HG03457 (cell line): ENCODE data around the gene OR2T10.
"Not testable (repeated sequence)": the region's sequence is repeated elsewhere in the genome, so short reads cannot be mapped to it uniquely, and the experiment has no call there.

Source experiments
- ATAC-seq: cut with Tn5 transposase; IDR thresholded peaks from one replicate; pipeline ENCODE4 v1.9.1; 2021; ENCODE audit warnings: moderate number of reproducible peaks; ENCODE audit not compliant: unreplicated experiment

The OR2T10 gene

GRCh38 chr1:248599396-248599795, 1.9 kb upstream of the OR2T10 start:
- ATAC-seq: no peak

- ATAC-seq: no peak
Measured at GRCh38 chr1:248596615-248597014, 885 bp downstream of the OR2T10 start.

GRCh38 chr1:248593226-248593625, 4.3 kb downstream of the OR2T10 start:
- ATAC-seq: no peak

- no peak for ATAC-seq
Measured at GRCh38 chr1:248592655-248593054, 4.8 kb downstream of the OR2T10 start.

DNA sequence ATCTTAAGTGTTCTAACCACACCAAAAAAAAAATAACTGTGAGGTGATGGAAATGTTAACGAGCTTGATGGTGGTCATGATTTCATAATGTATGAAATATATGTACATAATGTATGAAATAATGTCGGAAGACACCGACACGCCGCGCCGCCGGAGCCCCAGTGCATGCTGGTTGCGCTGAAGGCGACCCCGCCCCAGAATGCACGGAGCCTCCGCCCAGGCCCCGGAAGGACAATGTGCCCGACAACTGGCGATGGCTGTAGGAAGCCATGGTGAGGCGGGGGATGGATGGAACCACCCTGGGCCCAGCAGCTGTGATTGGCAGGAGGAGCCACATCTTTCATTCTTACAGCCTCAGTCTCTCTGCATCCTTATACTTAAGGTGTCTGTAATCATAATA, 7.4 kb downstream of the OR2T10 start:
- ATAC-seq: no peak

DNA sequence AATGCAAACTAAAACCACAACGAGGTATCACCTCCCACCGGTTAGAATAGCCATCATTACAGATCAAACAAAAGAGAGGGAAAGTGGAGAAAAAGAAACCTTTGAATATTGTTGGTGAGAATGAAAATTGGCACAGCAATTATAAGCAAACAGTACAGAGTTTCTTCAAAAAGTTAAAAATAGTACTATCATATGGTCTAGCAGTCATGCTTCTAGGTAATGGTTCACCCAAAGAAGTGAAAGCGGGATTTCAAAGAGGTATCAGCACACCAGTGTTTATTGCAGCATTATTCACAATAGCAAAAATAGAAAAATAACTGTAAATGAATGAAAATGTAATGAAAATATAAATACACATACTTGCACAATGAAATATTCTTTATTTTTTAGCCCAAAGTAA, 8.2 kb downstream of the OR2T10 start:
- no peak for ATAC-seq

DNA sequence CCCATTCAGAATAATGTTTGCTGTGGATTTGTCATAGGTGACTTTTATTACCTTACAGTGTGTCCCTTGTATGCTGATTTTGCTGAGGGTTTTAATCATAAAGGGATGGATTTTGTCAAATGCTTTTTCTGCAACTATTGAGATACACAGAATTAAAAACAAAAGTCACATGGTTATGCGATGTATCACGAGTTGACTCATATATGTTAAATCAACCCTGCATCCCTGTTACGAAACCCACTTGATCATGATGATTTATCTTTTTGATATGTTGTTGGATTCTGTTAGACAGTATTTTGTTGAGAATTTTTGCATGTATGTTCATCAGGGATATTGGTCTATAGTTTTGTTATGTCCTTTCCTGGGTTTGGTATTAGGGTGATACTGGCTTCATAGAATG, 12.2 kb downstream of the OR2T10 start:
- ATAC-seq: no peak

GRCh38 chr1:248576260-248576980, 21.1 kb downstream of the OR2T10 start:
- no peak for ATAC-seq

GRCh38 chr1:248574657-248575056, 22.8 kb downstream of the OR2T10 start, which contains the start of gene OR2T34:
OR2T34 (minus strand) TSS chr1:248574757; CDS start chr1:248574757, 0 bp downstream.
- not testable (repeated sequence) for ATAC-seq

DNA sequence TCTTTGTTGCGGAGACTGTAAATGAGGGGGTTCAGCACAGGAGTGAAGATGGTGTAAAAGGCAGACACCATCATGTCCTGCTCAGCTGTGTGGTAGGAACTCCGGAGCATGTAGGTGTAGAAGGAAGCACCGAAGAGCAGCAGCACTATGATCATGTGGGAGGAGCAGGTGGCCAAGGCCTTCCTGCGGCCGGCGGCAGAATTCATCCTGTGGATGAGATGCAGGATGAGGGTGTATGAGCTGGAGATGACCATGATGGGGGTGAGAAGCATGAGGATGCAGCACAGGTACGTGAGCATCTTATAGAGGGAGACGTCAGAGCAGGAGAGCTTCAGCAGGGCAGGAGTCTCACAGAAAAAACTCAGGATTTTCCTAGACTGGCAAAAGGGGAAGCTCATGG, 23.6 kb downstream of the OR2T10 start:
- not testable (repeated sequence) for ATAC-seq

DNA sequence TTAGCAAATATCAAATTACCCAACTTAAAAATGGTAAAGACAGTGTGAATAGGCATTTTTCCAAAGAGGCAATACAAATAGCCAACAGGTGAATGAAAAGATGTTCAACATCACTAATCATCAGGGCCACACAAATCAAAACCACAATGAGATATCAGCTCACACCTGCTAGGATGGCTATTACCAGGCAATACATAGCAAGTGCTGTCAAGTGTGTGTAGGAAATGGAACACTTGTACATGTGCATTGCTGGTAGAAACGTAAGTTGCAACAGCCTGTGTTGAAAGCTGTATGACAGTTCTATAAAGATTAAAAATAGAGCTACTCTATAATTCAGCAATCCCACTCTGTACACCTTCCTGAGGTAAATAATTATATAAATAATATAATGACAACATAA, 25.5 kb downstream of the OR2T10 start:
- ATAC-seq: peak; percentile 98

DNA sequence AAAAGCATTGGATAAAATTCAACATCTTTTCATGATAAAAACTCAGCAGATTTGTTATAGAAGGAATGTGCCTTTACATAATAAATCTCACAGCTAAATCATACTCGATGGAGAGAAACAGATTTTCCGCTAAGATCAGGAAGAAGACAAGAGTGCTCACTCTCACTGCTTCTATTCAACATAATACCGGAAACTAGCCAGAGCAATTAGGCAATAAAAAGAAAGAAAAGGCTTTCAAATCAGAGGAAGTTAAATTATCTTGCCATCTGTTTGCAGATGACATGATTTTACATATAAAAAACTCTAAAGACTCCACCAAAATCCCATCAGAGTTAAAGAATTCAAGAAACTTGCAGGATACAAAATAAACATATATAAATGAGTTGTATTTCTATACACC, 26.7 kb downstream of the OR2T10 start:
- not testable (repeated sequence) for ATAC-seq

DNA sequence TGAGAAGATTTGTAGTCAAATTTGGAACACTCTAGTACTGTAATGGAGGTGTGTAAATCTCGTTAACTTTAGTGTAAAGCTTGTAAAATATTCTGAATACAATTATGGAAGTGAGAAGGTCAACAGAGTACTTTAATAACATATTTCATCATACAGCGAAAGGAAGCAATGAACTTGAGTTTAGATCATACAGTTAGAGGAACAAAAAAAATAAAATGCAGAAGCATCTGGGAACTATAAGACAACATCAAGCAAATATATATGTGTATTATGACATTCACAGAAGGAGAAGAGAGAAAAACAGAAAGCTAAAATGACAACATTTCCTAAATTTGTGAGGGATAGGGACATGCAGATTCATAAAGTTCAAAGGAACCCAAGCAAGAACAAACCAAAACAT, 28.5 kb downstream of the OR2T10 start:
- ATAC-seq: not testable (repeated sequence)

GRCh38 chr1:248565530-248566373, 31.7 kb downstream of the OR2T10 start:
- peak; percentile 51 for ATAC-seq

DNA sequence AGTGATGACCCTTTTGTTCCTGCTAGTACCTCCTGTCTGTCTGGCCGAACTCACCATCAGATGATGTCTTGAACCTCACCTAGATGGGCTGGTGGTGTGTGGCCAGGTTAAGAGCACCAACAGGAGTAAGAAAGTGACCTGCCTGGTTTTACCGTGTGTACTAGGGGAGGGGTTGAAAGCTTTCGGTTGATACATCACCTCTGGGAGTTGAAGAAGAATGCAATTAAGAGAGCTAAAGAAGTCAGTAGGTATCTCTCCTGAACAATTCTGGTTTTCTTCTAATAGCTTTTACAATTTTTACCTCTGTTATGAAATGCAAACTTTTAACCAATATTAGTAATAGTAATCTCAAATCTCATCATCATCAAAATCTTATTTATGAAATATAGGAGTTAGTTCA, 34.8 kb downstream of the OR2T10 start, which contains the start of gene OR2T29:
Gene OR2T29 (minus strand): TSS at position 101 of the 400 bp plus-strand sequence. CDS start 3,281 bp downstream, outside the sequence.
- ATAC-seq: not testable (repeated sequence)

DNA sequence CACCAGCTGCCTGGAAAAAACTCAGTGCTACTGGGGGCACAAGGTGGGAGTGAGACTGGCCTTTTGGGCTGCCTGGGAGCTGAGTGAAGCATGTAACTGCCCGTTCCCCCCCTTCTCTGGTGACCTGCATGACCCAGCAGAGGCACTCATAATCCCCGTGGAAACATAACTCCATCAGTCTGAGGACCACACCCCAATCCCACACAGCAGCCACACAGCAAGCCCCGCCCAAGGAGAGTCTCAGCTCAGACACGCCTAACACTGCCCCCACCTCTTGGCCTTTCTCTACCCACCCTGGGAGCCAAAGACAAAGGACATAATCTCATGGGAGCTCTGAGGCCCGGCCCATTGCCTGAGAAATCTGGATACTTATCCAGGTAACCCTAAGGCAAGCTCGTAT, 46.5 kb downstream of the OR2T10 start:
- ATAC-seq: not testable (repeated sequence)

- ATAC-seq: not testable (repeated sequence)
Measured at GRCh38 chr1:248547383-248547782, 50.1 kb downstream of the OR2T10 start.
